Activated effector memory CD4-positive, alpha-beta T cell treated with Interleukin-2 at 50 U/mL for 16 hours (primary cell): ENCODE measurements around the gene PPFIA1.
"Not testable (repeated sequence)": the region's sequence is repeated elsewhere in the genome, so short reads cannot be mapped to it uniquely, and the experiment has no call there.

Source experiments
- DNase-seq: peaks from one replicate; pipeline ENCODE4 v3.0.0-alpha.2; 2020

Gene PPFIA1

DNA sequence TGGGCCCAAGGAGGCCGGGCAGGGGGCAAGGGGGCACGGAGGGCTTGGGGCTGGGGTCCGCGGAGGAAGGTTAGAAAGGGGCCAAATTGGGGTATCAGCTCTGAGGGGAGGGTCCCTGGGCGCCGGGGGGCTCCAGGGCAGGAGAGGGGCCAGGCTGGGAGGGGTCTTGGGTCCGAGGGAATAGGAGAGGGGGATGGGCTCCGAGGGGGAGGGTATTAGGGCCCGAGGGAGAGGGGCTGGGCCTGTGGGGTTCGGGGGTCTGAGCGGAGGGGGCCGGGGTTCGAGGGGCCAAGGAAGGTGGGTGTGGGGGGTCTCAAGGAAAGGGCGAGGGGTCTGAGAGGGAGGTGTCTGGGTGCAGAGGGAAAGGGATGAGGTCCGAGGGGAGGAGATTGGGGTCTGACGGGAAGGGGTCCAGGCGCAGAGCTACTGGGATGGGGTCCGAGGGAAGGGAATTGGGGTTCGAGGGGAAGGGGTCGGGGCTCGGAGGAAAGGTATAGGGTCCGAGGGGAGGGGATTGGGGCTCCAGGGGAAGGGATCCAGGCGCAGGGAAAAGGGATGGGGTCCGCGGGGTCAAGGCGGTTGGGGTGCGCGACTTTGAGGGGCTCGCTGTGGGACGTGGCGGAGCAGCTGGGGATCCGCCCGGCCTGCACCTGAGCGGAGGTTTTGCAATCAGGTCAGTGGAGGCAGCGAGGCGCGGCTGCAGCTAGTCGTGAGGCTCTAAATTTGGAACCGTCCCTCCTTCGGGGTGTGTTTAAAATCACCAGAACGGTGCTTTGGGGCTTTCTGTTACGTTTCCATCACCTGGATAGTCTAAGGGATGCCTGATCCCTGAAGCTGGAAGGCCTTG is 128.6 kb downstream of the PPFIA1 start:
- no peak for DNase-seq

DNA sequence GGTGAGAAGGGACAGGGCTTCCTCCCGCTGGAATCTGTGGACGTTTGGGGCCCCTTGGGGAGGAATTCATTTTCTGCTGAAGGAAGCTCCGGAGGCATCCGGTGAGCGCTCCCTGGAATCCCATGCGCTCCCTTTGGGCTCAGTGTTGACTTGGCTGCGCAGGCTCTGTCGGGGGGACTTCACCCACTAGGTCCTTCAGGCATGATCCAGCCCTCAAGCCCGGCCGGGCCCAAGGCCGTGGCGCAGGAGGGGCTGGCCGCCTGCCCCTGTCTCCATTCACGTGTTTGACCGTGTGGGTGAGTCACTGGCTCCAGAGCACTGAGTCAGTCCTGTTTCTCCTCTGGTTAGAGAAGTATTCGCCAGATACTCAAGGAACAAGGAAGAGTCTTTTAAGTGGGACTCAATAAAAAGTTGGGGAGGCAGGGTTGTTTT is 129.2 kb downstream of the PPFIA1 start:
- DNase-seq, result no peak

DNA sequence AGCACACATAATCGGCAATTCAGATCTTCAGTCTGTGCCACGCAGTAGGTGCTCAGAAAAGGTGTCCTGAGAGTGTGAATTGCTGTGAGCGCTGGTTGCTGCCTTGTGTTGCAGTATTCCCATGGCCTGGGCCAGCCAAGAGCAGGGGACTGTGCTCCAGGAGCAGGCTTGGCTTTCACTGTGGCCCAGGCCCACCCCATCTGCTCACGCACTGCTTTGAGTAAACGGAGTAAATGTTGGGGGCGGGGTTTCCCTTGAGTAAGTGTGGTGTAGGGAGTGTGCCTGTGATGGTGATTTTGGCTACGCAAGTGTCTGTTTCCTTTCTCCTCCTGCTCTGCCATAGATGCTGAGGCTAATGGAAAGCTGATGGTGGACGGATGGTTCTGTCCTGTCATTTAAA is 130.2 kb downstream of the PPFIA1 start:
- DNase-seq, result no peak

DNA sequence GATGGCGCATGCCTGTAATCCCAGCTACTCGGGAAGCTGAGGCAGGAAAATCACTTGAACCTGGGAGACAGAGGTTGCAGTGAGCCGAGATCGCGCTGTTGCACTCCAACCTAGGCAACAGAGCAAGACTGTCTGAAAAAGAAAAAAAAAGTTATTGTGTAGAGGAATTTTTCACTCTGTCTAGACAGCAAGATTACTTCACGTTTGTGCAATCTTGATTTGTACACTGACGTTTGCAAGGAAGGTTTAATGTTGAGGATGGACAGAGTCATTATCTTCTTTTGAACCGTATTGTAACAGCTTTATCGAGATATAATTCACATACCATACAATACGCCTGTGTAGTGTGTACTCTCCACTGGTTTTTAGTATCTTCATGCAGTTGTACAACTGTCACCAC is 131.5 kb downstream of the PPFIA1 start:
- no peak for DNase-seq

DNA sequence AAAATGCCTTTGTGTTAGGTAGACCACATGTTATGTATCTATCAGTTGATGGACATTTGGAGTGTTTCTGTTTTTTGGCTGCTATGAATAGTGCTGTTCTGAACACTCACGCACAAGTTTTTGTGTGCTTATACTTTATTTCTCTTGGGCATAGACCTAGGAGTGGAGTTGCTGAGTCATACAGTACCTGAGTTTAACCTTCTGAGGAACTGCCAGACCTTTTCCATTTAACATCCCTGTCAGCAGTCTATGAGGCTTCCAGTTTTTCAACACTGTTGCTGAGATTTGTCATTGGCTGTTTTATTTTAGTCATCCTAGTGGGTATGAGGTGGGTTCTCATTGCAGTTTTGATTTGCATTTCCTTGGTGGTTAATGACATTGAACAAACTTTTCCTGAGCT is 132.2 kb downstream of the PPFIA1 start:
- DNase-seq, result no peak

DNA sequence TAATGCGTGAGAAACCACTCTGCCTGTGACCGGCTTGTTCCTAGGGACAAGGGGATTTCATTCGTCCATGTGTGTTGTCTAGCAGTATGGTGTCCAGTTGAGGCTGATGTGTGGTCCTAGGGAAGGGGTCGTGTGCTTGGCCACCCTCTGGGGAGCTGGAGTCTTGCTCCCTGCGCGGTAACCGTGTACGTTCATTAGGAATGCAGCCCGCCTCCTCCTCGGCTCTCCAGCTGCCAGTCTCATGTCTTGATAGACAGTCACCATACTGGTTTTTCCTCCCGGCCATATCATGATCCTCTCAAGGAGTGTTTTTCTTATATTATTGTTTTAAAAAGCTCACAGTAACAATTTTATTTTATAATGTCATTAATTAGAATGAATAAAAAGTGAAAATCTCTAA is 133.8 kb downstream of the PPFIA1 start:
- no peak for DNase-seq

DNA sequence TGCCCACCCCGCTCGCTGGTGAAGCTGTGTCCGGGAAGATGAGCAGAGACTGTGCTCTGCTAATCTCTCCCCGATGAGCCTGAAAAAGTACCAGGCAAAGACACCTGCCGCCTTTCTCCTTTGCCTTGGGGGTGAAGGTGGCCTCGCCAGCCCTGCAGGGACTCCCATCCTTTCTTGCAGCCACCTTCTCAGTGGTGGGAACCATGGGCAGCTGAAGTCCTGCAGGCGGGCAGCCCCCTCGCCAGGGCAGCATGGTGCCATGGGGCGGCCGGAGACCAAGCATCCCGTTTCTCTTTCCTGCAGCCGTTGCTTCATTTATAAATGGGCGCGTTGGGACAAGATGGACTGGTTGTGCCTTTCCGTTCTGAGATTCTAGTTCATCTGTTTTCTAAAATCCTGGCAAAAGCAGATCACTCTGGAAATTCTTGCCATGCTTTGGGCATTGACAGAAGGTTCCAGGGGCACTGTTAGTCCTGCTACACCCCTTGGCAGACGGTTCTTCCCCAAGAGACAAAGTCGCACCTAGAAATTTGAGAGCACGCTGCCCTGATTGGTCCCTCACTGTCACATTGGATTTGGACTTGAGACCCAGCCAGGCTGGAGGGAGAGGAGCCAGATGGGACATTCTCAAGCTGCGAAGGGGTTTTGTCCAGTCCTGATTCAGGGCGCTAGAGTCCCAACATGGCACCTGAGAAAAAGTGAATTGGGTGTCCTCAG is 135.3 kb downstream of the PPFIA1 start:
- DNase-seq, result no peak

DNA sequence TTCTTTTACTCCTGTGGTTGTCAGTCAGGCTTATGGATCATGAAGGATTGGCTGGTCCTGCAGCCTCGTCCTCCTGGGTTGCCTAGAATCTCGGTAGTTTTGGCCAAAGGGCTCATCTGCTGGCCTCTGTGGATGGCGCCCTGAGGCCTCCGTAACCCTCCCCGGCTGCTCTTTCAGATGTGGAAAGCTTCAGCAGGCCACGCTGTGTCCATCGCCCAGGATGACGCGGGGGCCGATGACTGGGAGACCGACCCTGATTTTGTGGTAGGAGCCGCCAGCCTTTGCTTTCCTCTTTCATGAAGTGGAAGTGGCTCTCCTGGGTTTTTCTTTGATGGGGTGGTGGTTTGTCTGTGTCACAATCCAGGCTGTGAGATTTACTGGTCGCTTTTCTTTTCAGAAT is 136.6 kb downstream of the PPFIA1 start:
- no peak for DNase-seq

DNA sequence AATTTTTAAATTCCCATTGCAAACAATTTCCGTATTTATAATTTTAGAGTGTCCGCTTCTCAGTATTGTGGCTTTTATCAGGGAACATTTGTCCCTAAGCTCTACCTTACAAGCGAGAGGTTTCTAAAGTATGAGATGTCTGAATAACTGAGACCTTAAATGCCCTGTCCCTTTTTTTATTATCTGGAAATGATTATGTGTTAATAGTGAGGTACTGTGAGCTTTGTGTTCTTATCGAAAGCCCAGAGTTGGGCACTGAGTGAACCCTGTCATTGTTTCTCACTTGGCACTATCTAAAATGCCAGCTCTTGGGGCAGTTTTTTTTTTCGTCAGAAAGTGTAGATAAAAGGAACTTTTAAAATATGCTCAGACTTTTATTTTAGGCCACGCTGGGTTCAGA is 137.3 kb downstream of the PPFIA1 start:
- DNase-seq, result no peak

DNA sequence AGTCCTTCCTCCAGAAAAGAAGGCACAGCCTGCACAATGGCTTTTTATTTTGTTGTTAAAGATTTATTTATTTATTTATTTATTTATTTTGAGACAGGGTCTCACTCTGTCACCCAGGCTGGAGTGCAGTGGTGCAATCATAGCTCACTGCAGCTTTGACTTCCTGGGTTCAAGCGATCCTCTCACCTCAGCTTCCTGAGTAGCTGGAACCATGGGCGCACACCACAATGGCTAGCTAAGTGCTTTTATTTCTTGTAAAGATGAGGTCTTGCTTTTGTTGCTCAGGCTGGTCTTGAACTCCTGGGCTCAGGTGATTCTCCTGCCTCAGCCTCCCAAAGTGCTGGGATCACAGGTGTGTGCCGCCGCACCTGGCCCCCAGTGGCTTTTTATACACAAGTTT is 137.8 kb downstream of the PPFIA1 start:
- DNase-seq, result not testable (repeated sequence)

DNA sequence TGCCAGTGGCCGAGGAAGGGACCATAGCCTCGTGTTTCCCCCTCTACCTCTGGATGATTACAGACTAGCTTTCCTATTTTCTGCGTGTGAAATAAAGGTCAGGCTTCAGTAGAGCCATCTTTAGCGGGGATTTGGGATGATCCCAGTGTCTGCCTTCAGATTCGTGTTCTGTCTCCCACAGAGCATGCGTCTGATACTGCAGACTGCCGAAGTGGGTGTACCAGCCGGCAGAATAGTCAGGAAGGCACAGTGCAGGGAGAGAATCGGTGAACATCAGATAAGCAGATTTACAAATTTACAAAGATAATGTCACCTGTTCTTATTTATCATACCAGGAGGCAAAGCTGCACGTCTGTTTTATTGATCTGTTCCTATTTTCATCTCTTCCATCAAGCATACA is 138.9 kb downstream of the PPFIA1 start:
- DNase-seq, result no peak

DNA sequence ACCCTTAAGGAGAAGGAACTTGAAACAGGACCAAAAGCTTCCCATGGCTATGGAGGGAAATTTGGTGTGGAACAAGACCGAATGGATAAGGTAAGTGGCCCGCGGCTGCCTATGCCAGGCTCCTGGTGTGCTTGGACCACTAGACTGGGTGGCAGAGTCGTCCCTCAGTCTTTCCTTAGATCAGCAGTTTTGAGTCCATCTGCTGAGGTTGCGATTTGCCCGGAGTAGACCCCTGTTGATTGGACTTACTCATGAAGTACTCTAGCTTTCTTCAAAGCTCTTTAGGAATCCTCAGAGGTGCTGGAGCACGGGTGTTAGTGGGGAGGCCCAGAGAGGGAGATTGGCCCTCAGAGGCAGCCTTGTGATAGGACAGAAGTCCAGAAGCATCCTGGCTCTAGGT is 139.4 kb downstream of the PPFIA1 start:
- DNase-seq, result no peak

DNA sequence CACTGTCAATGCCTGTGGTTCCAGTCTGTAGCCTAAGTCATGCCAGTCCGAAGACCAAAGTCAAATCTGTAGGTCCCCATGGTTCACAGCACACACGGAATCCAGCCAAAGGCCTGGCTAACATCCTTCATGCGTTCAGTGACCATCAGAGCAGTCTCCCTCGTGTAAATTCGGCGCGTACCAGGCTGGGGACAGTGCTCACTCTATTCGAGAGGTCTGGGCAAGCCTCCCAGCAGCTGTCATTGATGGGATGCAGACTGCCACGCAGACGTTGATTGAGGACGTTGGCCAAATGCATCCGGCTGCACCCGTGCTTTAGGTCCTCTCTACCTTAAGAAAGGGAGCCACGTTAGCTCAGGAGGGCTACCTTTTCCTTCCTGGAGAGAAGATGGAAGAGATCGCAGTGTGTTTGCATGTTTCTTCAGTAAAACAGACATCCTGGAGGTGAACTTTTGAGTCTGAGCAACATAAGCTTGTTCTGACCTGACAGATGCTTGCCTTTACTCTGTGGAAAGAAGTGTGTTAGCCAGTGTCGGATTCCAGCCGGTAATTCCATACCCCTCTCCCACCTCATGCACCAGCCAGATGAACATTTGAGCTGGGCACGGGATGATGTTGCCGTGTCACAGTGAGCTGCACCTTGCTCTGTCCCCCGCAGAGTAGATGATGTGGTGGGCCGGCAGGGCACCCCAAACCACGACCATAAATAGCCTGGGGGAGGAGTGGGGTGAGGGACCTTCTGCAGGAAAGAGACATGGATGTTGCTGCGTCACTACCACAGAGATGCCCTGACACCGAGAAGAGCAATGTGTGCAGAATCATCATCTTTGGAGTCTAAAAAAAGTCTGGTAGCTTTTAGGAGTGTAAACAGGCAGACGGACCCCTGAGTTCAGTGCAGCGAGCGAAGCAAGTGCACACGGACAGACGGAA is 140.1 kb downstream of the PPFIA1 start:
- DNase-seq, result no peak

DNA sequence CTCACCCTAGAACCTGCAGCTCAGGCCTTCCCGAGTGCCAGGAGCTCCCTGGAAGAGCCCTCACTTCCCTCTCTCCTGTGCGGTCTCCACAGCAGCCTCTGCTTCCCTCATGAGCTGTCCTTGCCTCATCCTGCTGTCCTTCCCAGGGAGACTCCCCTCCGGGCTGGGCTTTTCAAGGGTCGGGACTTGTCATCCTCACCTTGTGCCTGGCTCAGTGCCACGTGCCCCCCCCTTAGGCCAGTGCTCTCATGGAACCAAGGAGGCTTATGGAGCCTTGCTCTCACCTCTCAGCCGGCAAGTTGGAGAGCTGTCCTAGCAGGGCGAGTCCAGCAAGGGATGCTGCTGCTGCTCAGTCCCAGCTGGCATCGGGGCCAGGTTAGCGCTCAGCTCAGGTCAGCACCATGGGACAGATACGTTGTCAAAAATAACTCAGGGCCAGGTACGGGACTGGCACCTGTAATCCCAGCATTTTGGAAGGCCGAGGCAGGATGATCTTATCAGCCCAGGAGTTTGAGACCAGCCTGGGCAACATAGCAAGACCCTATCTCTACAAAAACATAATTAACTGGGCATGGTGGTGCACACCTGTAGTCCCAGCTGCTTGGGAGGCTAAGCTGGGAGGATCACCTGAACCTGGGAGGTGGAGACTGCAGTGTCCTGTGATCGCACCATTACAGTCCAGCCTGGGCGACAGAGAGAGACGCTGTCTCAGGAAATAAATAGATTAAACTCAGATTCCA is 141.4 kb downstream of the PPFIA1 start:
- no peak for DNase-seq

DNA sequence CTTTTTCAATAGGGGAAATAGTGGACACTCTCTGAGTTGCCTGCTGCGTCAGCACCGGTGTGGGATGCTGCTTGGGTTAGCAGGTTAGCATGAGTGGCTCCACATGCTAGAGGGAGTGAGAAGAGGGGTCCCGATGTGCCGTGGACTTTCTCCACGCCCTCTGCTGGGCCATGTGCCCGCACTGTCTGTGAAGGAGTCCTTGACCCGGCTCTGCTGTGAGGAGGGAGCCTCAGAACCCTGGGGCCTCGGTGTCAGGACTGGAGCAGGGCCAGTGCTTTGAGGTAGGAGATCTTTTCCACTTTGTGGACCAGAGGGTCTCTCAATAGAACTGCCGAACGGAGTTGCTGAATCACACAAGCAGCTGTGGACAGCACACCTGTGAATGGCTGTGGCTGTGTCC is 142.7 kb downstream of the PPFIA1 start:
- DNase-seq, result no peak

DNA sequence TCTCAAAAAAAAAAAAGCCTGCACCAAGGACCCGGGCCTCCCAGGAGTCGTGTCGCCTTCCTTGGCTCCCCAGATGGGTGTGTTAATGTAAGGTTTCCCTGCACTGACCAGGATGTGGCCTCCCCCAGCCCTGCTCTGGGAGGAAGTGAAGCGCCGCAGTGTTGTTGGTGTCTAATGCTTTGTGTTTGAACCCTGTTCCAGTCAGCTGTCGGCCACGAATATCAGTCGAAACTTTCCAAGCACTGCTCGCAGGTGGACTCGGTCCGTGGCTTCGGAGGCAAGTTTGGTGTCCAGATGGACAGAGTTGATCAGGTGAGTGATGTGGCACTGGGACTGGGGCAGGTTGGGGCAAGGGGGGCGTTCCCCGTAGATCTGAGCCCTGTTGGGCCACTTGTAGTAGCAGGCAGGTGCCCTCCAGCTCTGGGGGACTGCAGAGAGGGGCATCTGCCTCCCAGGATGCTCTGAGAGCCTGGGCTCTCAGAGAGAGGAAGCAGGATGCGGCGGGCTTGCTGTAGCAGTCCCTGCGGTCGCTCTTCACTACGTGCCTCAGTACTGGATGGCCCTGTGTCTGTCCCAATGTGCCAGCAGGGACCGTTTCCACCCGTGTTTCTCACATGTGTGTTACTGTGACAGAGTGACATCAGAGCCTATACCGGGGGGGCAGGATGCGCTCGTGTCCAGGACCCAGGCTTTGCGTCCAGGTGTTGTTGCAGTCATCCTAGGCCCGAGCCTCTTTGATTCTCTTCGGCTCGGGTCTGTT is 144.0 kb downstream of the PPFIA1 start:
- DNase-seq, result no peak

DNA sequence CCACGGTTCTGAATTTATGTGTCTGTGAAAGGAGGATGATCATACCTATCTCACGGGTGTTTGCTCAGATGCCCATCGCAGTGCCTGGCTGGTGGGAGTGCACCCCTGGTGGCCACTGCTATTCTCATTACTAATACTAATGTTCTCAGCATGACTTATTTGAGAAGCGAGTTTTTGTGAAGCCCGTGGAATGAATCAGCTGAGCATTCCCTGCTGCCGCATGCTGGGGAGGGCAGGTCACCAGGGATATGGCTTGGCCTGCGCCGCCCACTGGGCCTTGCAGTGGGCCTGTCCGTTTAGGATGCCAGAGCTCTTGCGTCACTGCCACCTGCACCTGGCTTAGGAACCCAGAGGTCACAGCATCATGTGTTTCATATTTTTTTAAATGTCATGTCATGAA is 144.7 kb downstream of the PPFIA1 start:
- no peak for DNase-seq

DNA sequence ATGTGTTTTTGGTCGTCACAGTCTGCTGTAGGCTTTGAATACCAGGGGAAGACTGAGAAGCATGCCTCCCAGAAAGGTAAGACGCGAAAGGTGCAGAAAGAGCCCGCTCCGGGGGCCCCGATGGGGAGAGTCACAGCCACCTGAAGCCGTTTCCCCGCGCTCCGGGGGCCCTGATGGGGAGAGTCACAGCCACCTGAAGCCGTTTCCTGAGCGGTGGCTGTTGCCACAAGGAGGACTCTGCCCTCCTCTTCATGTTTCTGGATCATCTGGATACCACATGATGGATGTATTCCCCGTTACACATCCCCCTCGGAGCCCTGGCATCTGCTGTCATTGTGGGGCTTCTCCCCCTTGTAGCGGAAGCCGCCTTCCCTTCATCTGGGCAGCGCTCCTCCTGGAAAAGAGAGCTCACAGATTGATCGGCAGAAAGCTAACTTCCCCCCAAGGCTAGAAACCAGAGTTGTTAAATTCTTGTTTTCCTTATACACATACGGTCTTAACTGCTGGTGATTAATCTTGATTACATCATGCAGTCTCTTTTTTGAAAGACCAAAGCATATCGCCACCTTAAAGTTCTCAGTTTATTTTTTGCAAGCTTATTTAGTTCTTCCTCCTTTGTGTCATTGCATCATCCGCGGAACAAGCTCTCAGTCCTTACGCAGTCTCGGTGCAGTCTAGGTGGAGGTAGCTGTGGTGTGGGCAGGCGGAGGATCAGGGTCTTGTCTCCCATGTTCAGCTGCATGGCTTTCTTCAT is 145.3 kb downstream of the PPFIA1 start:
- no peak for DNase-seq

DNA sequence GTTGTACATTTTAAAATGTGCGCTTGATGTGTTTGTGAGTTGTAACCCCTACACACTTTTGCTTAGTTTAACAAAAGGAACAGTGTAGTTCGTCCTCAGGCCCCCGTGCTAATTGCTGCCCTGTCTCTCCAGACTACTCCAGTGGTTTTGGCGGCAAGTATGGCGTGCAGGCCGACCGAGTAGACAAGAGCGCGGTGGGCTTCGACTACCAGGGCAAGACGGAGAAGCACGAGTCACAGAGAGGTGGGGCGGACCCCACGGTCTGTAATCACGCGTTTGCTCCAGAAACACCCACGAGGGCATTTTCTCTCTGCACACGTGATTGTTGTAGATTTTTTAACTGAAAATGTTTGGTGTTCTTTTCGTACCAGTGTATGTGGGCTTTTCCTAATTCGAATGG is 146.4 kb downstream of the PPFIA1 start:
- DNase-seq, result no peak

DNA sequence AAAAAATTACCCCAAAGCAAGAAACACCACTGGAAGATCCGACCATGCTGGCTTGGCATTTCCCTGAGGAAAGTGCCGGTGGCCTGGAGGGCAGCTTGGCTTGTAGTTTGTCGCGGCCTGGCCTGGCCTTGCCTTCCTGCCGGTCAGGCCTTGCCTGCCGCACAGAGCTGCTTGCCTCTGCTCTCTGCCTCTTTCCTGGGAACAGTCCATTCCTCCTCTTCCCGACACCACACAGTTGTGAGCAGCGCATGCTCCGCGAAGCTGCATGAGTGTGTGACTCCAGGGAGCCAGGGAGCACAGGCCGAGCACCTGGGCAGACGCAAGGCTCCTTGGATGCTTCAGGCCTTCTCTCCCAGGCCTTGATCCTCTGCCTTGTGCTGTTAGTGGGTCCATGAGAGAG is 147.6 kb downstream of the PPFIA1 start:
- DNase-seq, result no peak
